HL-60 (cell line): Measurements from ENCODE around the gene USH2A.

Source experiments
- CTCF ChIP-seq: IDR thresholded peaks from one replicate; pipeline ENCODE4 v1.5.1; 2011; ENCODE audit warnings: low read length, control low read depth, inconsistent platforms; ENCODE audit not compliant: insufficient read depth
- POLR2AphosphoS5 ChIP-seq: IDR thresholded peaks from 2 replicates; pipeline ENCODE4 v1.6.1; 2012; ENCODE audit warnings: low read depth

GRCh38 chr1:216293683-216294082, 129.6 kb downstream of the USH2A start:
- no peak for TF ChIP-seq POLR2AphosphoS5
- no peak for TF ChIP-seq CTCF
